ENCODE data around the gene AFP.
"Not testable (repeated sequence)": the region's sequence is repeated elsewhere in the genome, so short reads cannot be mapped to it uniquely, and the experiment has no call there.

Gene AFP

DNA sequence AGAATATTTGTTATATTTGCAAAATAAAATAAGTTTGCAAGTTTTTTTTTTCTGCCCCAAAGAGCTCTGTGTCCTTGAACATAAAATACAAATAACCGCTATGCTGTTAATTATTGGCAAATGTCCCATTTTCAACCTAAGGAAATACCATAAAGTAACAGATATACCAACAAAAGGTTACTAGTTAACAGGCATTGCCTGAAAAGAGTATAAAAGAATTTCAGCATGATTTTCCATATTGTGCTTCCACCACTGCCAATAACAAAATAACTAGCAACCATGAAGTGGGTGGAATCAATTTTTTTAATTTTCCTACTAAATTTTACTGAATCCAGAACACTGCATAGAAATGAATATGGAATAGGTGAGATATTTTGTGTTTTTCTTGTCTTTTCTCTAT lies at the start of gene AFP:
Gene AFP (plus strand): TSS at position 238 of the 400 bp plus-strand sequence. CDS start 42 bp downstream, at position 280.
- DNase-seq = no peak
- in situ Hi-C loops (cut with MboI; ENCODE audit: low pct_unique_long_range_greater_than_20kb, low sequenced_read_pairs) = no loop called here

DNA sequence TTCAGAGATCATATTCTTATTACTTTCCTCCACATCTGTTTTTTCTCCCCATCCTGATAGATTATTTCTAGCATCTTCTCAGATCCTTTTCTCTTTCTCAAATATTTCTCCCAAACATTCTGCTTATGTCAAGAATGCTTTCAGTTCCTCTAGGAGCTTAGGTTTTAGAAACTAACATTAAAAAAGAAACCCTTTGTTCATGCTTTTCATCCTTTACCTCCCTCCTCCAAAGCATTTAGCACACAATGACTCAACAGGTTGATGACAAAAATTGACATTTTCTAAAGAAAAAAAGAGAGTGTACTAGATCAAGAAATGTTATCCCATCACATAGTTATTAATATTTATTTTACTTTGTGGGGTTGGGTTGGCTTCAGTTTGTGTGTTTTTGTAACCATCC lies 48.5 kb upstream of the AFP start:
- in situ Hi-C loops (cut with MboI; ENCODE audit: low pct_unique_long_range_greater_than_20kb, low sequenced_read_pairs) = no loop called here
- no peak for DNase-seq

DNA sequence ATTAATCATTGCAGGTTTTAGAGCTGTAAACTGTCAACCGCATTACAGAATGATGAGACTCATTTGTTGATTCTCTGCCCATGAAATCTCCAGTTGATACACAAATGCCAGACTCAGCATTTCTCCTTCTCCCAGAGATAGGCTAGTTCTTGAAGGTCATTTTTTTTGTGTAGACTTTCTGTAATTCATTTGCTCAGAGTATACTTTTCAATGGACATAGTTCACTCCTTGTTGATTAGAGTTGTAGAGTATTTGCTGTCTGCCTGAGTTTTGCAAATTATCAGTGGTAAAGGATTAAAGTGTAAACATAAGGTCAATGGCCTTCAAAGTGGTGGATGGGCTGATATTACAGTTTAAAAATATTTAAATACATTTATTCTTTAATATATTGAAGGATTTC lies 47.1 kb upstream of the AFP start:
- DNase-seq = no peak
- in situ Hi-C loops (cut with MboI; ENCODE audit: low pct_unique_long_range_greater_than_20kb, low sequenced_read_pairs) = no loop called here

DNA sequence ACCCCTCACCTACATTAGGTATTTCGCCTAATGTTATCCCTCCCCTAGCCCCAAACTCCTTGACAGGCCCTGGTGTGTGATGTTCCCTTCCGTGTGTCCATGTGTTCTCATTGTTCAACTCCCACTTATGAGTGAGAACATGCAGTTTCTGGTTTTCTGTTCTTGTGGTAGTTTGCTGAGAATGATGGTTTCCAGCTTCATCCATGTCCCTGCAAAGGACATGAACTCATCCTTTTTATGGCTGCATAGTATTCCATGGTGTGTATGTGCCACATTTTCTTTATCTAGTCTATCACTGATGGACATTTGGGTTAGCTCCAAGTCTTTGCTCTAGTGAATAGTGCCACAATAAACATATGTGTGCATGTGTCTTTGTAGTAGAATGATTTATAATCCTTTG lies 46.4 kb upstream of the AFP start:
- DNase-seq; in situ Hi-C loops (cut with MboI; ENCODE audit: low pct_unique_long_range_greater_than_20kb, low sequenced_read_pairs): not testable (repeated sequence)

DNA sequence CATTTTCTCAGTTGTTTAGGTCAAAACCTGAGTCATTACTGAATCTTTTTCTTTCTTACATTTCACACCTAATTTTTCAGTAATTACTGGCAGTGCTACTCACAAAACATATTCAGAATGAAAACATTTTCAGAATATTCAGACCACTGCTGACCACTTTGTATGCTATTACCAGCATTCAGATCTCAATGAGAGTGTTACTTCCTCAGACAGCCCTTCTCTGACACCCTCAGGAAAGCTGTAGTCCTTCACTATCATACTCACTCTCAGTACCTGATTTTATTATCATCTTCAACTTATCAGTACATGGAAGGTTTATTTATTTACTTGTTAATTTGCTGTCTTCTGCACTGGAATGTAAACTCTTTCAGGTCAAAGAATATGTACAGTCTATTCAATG lies 44.2 kb upstream of the AFP start:
- in situ Hi-C loops (cut with MboI; ENCODE audit: low pct_unique_long_range_greater_than_20kb, low sequenced_read_pairs) = no loop called here
- no peak for DNase-seq

DNA sequence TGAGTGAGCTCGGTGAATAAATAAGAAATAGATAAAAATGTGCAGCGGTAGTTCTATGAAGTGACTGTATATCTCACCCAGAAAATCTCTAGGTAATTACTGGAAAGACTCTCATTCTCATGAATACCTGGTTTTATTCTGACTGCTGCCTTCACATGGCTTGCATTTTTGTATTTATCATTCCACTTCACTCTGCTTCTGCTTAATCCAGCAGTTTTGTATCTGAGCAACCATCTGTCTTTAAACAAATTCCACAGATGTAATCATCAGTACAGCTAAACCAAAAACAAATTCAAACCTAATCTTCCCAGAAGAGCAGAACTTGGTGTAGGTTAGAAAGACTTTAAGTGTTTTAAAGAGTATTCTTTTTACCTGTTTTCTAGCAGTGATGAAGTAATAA lies 43.1 kb upstream of the AFP start:
- in situ Hi-C loops (cut with MboI; ENCODE audit: low pct_unique_long_range_greater_than_20kb, low sequenced_read_pairs) = no loop called here
- DNase-seq = no peak

DNA sequence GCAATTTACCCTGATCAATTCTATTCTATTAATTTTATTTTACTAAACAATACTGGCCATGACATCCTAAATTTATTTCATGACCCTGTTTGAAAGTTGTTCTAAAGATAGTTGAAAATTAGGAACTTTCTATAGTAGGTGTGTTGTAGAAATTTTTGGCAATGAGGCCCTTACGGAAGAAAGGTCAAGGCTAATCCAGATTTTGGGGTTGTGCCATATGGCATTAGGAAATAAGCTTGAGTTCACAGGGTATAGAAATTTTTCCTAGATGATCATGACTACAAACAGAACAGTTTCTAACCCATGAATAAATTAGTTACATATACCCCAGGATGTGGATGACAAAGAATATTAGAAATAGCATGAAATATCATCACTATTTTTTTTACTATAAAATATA lies 39.7 kb upstream of the AFP start:
- in situ Hi-C loops (cut with MboI; ENCODE audit: low pct_unique_long_range_greater_than_20kb, low sequenced_read_pairs) = no loop called here
- DNase-seq = no peak

DNA sequence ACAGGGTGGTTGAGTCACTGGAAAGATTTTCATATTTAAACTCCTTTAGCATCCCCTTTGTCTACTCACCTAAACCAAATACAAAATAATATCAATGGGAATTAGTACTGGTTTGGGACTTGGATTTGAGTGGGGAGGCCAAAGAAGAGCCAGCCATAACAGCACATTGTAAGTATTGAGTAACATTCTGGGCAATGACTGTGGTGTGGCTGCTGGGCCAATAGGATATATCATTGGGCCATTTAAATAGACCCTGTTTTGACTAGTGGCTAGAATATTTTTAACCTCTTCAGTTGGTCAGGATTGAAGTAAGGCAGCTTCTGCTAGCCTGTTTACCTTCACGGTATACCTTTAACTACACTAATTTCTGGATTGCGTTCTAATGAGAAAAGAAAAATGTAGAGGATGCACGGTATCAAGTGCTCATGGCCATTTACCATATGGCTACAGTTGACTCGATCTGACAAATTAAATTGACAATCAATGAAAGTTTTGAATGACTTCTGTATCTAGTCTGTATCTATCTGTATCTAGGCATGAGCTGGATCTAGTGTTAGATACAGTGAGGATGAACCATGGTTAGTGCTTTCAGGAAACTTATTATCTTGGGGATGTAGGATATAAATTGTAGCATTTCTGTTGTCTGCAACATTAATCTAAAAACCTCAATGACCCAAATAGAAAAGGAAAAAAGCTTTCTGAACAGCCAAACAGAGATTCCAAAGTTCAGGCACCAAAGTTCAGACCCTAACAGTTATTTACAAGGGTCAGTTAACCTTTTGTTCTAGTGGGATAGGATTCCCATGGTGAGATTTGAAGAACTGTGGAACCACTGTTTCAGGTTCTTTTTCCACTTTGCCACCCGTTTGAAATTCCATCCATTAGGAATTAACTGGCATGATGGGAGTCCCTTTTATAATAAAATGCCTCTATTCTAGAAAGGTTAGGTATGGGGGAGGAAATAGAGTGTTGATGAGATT lies 38.7 kb upstream of the AFP start:
- in situ Hi-C loops (cut with MboI; ENCODE audit: low pct_unique_long_range_greater_than_20kb, low sequenced_read_pairs) = no loop called here
- DNase-seq = no peak

DNA sequence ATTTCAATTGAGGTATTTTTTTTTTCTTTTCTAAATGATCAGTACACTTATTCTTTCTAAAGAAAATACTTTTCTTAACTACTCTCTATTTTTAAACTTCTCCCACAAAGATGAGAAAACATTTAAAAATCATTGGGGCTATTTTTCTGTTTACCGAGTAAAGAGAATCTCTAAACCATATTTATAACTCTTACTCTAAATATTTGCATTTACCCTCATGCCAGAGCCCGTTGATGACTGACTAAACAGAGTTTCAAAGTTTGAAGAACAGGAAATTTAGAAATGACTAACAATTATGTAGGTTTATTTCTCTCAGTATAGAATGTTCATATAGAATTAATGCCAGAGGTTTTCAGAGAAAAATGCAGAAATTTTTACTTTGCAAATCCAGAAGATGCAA lies 34.6 kb upstream of the AFP start:
- DNase-seq = no peak
- in situ Hi-C loops (cut with MboI; ENCODE audit: low pct_unique_long_range_greater_than_20kb, low sequenced_read_pairs) = no loop called here

DNA sequence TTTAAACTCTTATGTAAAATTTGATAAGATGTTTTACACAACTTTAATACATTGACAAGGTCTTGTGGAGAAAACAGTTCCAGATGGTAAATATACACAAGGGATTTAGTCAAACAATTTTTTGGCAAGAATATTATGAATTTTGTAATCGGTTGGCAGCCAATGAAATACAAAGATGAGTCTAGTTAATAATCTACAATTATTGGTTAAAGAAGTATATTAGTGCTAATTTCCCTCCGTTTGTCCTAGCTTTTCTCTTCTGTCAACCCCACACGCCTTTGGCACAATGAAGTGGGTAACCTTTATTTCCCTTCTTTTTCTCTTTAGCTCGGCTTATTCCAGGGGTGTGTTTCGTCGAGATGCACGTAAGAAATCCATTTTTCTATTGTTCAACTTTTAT lies 32.0 kb upstream of the AFP start, which contains the start of gene ALB:
Gene ALB (plus strand): TSS at position 246 of the 400 bp plus-strand sequence. CDS start 41 bp downstream, at position 287.
- no peak for DNase-seq
- in situ Hi-C loops (cut with MboI; ENCODE audit: low pct_unique_long_range_greater_than_20kb, low sequenced_read_pairs) = no loop called here

DNA sequence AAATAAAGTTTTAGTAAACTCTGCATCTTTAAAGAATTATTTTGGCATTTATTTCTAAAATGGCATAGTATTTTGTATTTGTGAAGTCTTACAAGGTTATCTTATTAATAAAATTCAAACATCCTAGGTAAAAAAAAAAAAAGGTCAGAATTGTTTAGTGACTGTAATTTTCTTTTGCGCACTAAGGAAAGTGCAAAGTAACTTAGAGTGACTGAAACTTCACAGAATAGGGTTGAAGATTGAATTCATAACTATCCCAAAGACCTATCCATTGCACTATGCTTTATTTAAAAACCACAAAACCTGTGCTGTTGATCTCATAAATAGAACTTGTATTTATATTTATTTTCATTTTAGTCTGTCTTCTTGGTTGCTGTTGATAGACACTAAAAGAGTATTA lies 31.6 kb upstream of the AFP start:
- in situ Hi-C loops (cut with MboI; ENCODE audit: low pct_unique_long_range_greater_than_20kb, low sequenced_read_pairs) = no loop called here

DNA sequence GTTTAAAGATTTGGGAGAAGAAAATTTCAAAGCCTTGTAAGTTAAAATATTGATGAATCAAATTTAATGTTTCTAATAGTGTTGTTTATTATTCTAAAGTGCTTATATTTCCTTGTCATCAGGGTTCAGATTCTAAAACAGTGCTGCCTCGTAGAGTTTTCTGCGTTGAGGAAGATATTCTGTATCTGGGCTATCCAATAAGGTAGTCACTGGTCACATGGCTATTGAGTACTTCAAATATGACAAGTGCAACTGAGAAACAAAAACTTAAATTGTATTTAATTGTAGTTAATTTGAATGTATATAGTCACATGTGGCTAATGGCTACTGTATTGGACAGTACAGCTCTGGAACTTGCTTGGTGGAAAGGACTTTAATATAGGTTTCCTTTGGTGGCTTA lies 30.9 kb upstream of the AFP start:
- in situ Hi-C loops (cut with MboI; ENCODE audit: low pct_unique_long_range_greater_than_20kb, low sequenced_read_pairs) = no loop called here
- DNase-seq = no peak

More for the DNA sequence above, 31.6 kb upstream of the AFP start:
- DNase-seq = no peak

DNA sequence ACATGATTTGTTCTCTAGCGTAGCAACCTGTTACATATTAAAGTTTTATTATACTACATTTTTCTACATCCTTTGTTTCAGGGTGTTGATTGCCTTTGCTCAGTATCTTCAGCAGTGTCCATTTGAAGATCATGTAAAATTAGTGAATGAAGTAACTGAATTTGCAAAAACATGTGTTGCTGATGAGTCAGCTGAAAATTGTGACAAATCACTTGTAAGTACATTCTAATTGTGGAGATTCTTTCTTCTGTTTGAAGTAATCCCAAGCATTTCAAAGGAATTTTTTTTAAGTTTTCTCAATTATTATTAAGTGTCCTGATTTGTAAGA lies 29.5 kb upstream of the AFP start:
- in situ Hi-C loops (cut with MboI; ENCODE audit: low pct_unique_long_range_greater_than_20kb, low sequenced_read_pairs) = no loop called here
- DNase-seq = no peak

DNA sequence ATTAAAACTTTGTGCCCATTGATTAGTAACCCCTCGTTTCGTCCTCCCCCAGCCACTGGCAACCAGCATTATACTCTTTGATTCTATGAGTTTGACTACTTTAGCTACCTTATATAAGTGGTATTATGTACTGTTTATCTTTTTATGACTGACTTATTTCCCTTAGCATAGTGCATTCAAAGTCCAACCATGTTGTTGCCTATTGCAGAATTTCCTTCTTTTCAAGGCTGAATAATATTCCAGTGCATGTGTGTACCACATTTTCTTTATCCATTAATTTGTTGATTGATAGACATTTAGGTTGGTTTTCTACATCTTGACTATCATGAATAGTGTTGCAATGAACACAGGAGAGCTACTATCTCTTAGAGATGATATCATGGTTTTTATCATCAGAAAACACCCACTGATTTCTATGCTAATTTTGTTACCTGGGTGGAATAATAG lies 28.8 kb upstream of the AFP start:
- in situ Hi-C loops (cut with MboI; ENCODE audit: low pct_unique_long_range_greater_than_20kb, low sequenced_read_pairs) = no loop called here
- DNase-seq = no peak

DNA sequence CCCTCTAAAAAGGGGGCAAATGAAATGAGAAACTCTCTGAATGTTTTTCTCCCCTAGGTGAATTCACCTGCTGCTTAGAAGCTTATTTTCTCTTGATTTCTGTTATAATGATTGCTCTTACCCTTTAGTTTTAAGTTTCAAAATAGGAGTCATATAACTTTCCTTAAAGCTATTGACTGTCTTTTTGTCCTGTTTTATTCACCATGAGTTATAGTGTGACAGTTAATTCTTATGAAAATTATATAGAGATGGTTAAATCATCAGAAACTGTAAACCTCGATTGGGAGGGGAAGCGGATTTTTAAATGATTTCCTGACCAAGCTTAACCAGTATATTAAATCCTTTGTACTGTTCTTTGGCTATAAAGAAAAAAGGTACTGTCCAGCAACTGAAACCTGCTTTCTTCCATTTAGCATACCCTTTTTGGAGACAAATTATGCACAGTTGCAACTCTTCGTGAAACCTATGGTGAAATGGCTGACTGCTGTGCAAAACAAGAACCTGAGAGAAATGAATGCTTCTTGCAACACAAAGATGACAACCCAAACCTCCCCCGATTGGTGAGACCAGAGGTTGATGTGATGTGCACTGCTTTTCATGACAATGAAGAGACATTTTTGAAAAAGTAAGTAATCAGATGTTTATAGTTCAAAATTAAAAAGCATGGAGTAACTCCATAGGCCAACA lies 27.7 kb upstream of the AFP start:
- in situ Hi-C loops (cut with MboI; ENCODE audit: low pct_unique_long_range_greater_than_20kb, low sequenced_read_pairs) = no loop called here
- no peak for DNase-seq

DNA sequence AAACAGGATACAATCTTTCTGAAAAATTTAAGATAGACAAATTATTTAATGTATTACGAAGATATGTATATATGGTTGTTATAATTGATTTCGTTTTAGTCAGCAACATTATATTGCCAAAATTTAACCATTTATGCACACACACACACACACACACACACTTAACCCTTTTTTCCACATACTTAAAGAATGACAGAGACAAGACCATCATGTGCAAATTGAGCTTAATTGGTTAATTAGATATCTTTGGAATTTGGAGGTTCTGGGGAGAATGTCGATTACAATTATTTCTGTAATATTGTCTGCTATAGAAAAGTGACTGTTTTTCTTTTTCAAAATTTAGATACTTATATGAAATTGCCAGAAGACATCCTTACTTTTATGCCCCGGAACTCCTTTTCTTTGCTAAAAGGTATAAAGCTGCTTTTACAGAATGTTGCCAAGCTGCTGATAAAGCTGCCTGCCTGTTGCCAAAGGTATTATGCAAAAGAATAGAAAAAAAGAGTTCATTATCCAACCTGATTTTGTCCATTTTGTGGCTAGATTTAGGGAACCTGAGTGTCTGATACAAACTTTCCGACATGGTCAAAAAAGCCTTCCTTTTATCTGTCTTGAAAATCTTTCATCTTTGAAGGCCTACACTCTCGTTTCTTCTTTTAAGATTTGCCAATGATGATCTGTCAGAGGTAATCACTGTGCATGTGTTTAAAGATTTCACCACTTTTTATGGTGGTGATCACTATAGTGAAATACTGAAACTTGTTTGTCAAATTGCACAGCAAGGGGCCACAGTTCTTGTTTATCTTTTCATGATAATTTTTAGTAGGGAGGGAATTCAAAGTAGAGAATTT lies 26.8 kb upstream of the AFP start:
- in situ Hi-C loops (cut with MboI; ENCODE audit: low pct_unique_long_range_greater_than_20kb, low sequenced_read_pairs) = no loop called here
- no peak for DNase-seq

DNA sequence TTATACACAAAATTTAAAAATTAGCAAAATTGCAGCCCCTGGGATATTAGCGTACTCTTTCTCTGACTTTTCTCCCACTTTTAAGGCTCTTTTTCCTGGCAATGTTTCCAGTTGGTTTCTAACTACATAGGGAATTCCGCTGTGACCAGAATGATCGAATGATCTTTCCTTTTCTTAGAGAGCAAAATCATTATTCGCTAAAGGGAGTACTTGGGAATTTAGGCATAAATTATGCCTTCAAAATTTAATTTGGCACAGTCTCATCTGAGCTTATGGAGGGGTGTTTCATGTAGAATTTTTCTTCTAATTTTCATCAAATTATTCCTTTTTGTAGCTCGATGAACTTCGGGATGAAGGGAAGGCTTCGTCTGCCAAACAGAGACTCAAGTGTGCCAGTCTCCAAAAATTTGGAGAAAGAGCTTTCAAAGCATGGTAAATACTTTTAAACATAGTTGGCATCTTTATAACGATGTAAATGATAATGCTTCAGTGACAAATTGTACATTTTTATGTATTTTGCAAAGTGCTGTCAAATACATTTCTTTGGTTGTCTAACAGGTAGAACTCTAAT lies 26.0 kb upstream of the AFP start:
- in situ Hi-C loops (cut with MboI; ENCODE audit: low pct_unique_long_range_greater_than_20kb, low sequenced_read_pairs) = no loop called here
- no peak for DNase-seq

DNA sequence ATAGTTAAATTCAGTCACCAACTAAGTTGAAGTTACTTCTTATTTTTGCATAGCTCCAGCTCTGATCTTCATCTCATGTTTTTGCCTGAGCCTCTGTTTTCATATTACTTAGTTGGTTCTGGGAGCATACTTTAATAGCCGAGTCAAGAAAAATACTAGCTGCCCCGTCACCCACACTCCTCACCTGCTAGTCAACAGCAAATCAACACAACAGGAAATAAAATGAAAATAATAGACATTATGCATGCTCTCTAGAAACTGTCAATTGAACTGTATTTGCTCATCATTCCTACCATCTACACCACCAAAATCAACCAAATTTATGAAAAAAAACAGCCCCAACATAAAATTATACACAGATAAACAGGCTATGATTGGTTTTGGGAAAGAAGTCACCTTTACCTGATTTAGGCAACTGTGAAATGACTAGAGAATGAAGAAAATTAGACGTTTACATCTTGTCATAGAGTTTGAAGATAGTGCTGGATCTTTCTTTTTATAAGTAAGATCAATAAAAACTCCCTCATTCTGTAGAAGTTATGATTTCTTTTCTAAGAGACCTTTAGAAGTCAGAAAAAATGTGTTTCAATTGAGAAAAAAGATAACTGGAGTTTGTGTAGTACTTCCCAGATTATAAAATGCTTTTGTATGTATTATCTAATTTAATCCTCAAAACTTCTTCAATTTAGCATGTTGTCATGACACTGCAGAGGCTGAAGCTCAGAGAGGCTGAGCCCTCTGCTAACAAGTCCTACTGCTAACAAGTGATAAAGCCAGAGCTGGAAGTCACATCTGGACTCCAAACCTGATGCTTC lies 24.9 kb upstream of the AFP start:
- DNase-seq = no peak
- in situ Hi-C loops (cut with MboI; ENCODE audit: low pct_unique_long_range_greater_than_20kb, low sequenced_read_pairs) = no loop called here

All from KBM-7 (cell line).